Ovary (tissue), 9 donors: ENCODE results near the gene ARHGAP10. TPM values are rescaled to one million over a fixed set of nuclear protein-coding genes. Genes with fewer than 3 reads are reported as not detected.

Experiments
- DNase-seq, 5 donors: peaks; one replicate each; pipeline ENCODE4 v3.0.0-alpha.2; 2019 to 2020
- H3K27ac ChIP-seq, 2 donors: fragments of 200-600 bp; one replicate each; pipeline versions ENCODE4 v1.5.1 to v1.8.0; 2019 to 2022
- H3K27me3 ChIP-seq: fragments of 200-600 bp; one replicate; pipeline ENCODE4 v1.8.0; 2022
- H3K36me3 ChIP-seq: fragments of 200-600 bp; sonication (generic); one replicate; pipeline ENCODE4 v1.5.1; 2019
- H3K4me1 ChIP-seq: one replicate; pipeline ENCODE4 v1.8.1; 2013; ENCODE audit warnings: mild to moderate bottlenecking, moderate library complexity; ENCODE audit not compliant: insufficient read depth
- H3K4me3 ChIP-seq: fragments of 200-600 bp; sonication (generic); one replicate; pipeline ENCODE4 v1.5.1; 2017
- H3K9me3 ChIP-seq, 2 donors: fragments of 200-600 bp in 1 of 2; sonication (generic) in 1 of 2; one replicate each; pipeline versions ENCODE4 v1.5.1 to v1.8.1; 2013 to 2019; ENCODE audit warnings: mild to moderate bottlenecking in 1 of 2, moderate library complexity in 1 of 2
- CTCF ChIP-seq, 3 donors: fragments of 450-650 bp in 2 of 3; fragments of 200-600 bp in 1 of 3; IDR thresholded peaks; one replicate each; pipeline versions ENCODE4 v1.5.1 to v1.8.0; 2016 to 2022; ENCODE audit warnings: antibody characterized with exemption in 3 of 3, mild to moderate bottlenecking in 1 of 3
- EP300 ChIP-seq: sonication (generic); formaldehyde crosslinking; IDR thresholded peaks from one replicate; pipeline ENCODE4 v1.6.1; 2017; ENCODE audit warnings: antibody characterized with exemption
- POLR2A ChIP-seq: fragments of 450-650 bp; IDR thresholded peaks from one replicate; pipeline ENCODE4 v1.6.1; 2017; ENCODE audit warnings: antibody characterized with exemption, mild to moderate bottlenecking, moderate library complexity
- WGBS, 3 donors: extraction: QIAGEN DNeasy Blood & Tissue Kit in 1 of 3; methylation state at CpG; one replicate each; pipeline versions ENCODE4 v1.1.5 to v1.1.7; 2013 to 2017; 5-methylcytosine and 5-hydroxymethylcytosine counted together
- intact Hi-C, 4 donors: fragments of 100-400 bp; cut with DNase I; formaldehyde crosslinking; loops; one replicate each; pipeline versions ENCODE4 v1.11.0 to v1.15.1; 2022 to 2023
- polyA plus RNA-seq, 2 donors: library from polyadenylated mRNA; stranded (reverse); fragments of 200-250 nt in 1 of 2; fragments of 350-450 nt in 1 of 2; fragmentation: Illumina TruSeq in 1 of 2; extraction: RNeasy Lipid Tissue Mini Kit (QIAGEN cat#74804) in 1 of 2; gene quantifications; one replicate each; pipeline ENCODE4 v1.2.3, GENCODE V29; 2013 to 2014
- total RNA-seq, 7 donors: library from RNA; depleted of rRNA in 2 of 7; stranded (reverse); fragments of >200 nt in 2 of 7; fragmentation: NEBNext Ultra II Directional in 3 of 7; extraction: Animal tissue kit (Norgen Biotek cat#: 25700) in 3 of 7; gene quantifications; one replicate each; pipeline versions ENCODE4 v1.1.0 to v1.2.4, GENCODE V29; 2016 to 2023
- donor health status: DM: no; HTN: no; CAD: no; lungs with moderate emphysema.
- donor health status: DM: no; HTN: no; CAD: no.
- donor health status: Bipolar disorder and iron deficiency.
- donor health status: DM: yes; HTN: yes; CAD: no.
- donor health status: DM: no; HTN: no; CAD: no.
- donor health status: DM: yes; HTN: yes; CAD: no.

Gene ARHGAP10
- total and polyA plus RNA-seq, 9 donors, result 37.1 to 76.7 (median 63.8) TPM

- intact Hi-C loops, result no loop called here
- Histone ChIP-seq H3K4me1 (no peaks in the 10 kb centered on the region), H3K9me3 (no peaks in the 10 kb centered on the region), H3K36me3 (no peaks in the 10 kb centered on the region), H3K27me3 (no peaks in the 10 kb centered on the region), H3K4me3 (no peak overlapping the region), H3K27ac (no peak overlapping the region)
- TF ChIP-seq EP300 (no peak), CTCF (IDR thresholded peaks at IDR 0.05) (no peak), POLR2A (no peak)
- DNase-seq, result no peak
- WGBS, 3 donors, result 63 to 80% (median 69%) methylated on average over 5 of the region's 5 CpGs
Measured at GRCh38 chr4:148076964-148077363, 345.1 kb downstream of the ARHGAP10 start.

GRCh38 chr4:148077581-148077980, 345.7 kb downstream of the ARHGAP10 start:
- intact Hi-C loops, result no loop called here
- TF ChIP-seq POLR2A (no peak), CTCF (IDR thresholded peaks at IDR 0.05) (no peak), EP300 (no peak)
- no peaks in the 10 kb centered on the region for H3K27me3 ChIP-seq
- no peak for DNase-seq
- no peaks in the 10 kb centered on the region for H3K36me3 ChIP-seq
- H3K9me3 ChIP-seq, result no peaks in the 10 kb centered on the region
- no peaks in the 10 kb centered on the region for H3K4me1 ChIP-seq
- 92 to 97% (median 95%) methylated on average over 1 of the region's 1 CpG for WGBS, 3 donors
- no peak overlapping the region for H3K27ac ChIP-seq
- no peak overlapping the region for H3K4me3 ChIP-seq

- intact Hi-C loops, result no loop called here
- H3K36me3 ChIP-seq, result no peaks in the 10 kb centered on the region
- WGBS, 3 donors, result 94 to 97% (median 97%) methylated on average over 2 of the region's 2 CpGs
Measured at GRCh38 chr4:148078061-148078460, 346.2 kb downstream of the ARHGAP10 start.

GRCh38 chr4:148079961-148080360, 348.1 kb downstream of the ARHGAP10 start:
- Histone ChIP-seq H3K4me3 (no peak overlapping the region), H3K27me3 (no peaks in the 10 kb centered on the region), H3K27ac (no peak overlapping the region), H3K9me3 (no peaks in the 10 kb centered on the region), H3K36me3 (no peaks in the 10 kb centered on the region), H3K4me1 (no peaks in the 10 kb centered on the region)
- TF ChIP-seq EP300, result no peak
- TF ChIP-seq CTCF (IDR thresholded peaks at IDR 0.05), result no peak
- no peak for TF ChIP-seq POLR2A
- WGBS, 3 donors, result 85 to 87% (median 85%) methylated on average over 7 of the region's 7 CpGs
- DNase-seq, result no peak
- intact Hi-C loops, result no loop called here

More at GRCh38 chr4:148078061-148078460, 346.2 kb downstream of the ARHGAP10 start:
- DNase-seq, result no peak
- no peaks in the 10 kb centered on the region for H3K9me3 ChIP-seq
- no peak overlapping the region for H3K4me3 ChIP-seq
- TF ChIP-seq POLR2A, result no peak
- TF ChIP-seq EP300, result no peak
- no peak for TF ChIP-seq CTCF (IDR thresholded peaks at IDR 0.05)
- no peaks in the 10 kb centered on the region for H3K4me1 ChIP-seq
- H3K27ac ChIP-seq, result no peak overlapping the region
- no peaks in the 10 kb centered on the region for H3K27me3 ChIP-seq

- Histone ChIP-seq H3K36me3 (no peaks in the 10 kb centered on the region), H3K27me3 (no peaks in the 10 kb centered on the region), H3K27ac (no peak overlapping the region), H3K9me3 (no peaks in the 10 kb centered on the region), H3K4me1 (no peaks in the 10 kb centered on the region), H3K4me3 (no peak overlapping the region)
- TF ChIP-seq EP300, result no peak
- TF ChIP-seq CTCF (IDR thresholded peaks at IDR 0.05), result no peak
- TF ChIP-seq POLR2A, result no peak
- intact Hi-C loops, result no loop called here
- no peak for DNase-seq
- WGBS, 3 donors, result 96 to 97% (median 97%) methylated on average over 12 of the region's 12 CpGs
Measured at GRCh38 chr4:148081267-148081666, 349.4 kb downstream of the ARHGAP10 start.
